ENCODE data around the gene MED16. TPM values are rescaled to one million over a fixed set of nuclear protein-coding genes. Genes with fewer than 3 reads are reported as not detected.
A peak's percentile ranks its signal among the peaks of the same experiment; 100 is the strongest.
"Not testable (repeated sequence)": the region's sequence is repeated elsewhere in the genome, so short reads cannot be mapped to it uniquely, and the experiment has no call there.

Gene MED16
- total RNA-seq, 1 donor from 2014 or later = 46.1 TPM

DNA sequence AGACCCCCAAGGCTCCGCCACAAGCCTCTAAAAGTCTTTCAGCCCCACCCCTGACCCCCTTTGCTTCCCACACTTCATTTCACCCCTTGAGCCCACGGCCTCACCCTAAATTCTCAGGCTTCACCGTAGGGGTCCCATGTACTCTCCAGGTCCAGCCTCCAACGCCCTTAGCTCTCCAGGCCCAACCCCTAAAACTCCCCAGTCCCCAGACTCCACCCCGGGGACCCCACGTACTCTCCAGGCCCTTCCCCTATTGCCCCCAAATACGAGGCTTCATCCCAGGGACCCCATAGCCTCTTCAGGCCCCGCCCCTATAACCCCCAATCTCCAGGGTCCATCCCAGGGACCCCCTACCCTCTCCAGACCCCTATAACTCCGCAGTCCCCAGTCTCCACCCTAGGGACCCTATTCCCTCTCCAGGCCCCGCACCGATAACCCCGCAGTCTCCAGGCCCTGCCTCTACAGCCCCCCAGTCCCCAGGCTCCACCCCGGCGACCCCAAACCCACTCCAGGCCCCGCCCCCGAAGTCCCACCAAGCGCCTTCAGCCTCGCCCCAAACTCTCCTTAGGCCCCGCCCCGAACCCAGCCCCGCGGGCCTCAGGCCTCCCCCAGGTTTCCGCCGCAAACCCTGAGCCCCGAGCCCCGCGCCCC lies 619 bp downstream of the MED16 start:
- Histone ChIP-seq H3K36me3 (peaks cover 41% of the 10 kb centered on the region), H3K9me3 (no peaks in the 10 kb centered on the region), H3K4me3 (peak overlapping the region; percentile 81), H3K27ac (peak overlapping the region; percentile 94), H3K27me3 (ENCODE audit: low read depth) (no peaks in the 10 kb centered on the region), H3K4me1 (peaks cover 12% of the 10 kb centered on the region)
- TF ChIP-seq, protein P1, sequence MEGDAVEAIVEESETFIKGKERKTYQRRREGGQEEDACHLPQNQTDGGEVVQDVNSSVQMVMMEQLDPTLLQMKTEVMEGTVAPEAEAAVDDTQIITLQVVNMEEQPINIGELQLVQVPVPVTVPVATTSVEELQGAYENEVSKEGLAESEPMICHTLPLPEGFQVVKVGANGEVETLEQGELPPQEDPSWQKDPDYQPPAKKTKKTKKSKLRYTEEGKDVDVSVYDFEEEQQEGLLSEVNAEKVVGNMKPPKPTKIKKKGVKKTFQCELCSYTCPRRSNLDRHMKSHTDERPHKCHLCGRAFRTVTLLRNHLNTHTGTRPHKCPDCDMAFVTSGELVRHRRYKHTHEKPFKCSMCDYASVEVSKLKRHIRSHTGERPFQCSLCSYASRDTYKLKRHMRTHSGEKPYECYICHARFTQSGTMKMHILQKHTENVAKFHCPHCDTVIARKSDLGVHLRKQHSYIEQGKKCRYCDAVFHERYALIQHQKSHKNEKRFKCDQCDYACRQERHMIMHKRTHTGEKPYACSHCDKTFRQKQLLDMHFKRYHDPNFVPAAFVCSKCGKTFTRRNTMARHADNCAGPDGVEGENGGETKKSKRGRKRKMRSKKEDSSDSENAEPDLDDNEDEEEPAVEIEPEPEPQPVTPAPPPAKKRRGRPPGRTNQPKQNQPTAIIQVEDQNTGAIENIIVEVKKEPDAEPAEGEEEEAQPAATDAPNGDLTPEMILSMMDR (IDR thresholded peaks at IDR 0.05) = no peak
- ATAC-seq (peak; percentile 14 to 18), DNase-seq (no peak)
- intact Hi-C loops (cut with DNase I) = no loop called here

DNA sequence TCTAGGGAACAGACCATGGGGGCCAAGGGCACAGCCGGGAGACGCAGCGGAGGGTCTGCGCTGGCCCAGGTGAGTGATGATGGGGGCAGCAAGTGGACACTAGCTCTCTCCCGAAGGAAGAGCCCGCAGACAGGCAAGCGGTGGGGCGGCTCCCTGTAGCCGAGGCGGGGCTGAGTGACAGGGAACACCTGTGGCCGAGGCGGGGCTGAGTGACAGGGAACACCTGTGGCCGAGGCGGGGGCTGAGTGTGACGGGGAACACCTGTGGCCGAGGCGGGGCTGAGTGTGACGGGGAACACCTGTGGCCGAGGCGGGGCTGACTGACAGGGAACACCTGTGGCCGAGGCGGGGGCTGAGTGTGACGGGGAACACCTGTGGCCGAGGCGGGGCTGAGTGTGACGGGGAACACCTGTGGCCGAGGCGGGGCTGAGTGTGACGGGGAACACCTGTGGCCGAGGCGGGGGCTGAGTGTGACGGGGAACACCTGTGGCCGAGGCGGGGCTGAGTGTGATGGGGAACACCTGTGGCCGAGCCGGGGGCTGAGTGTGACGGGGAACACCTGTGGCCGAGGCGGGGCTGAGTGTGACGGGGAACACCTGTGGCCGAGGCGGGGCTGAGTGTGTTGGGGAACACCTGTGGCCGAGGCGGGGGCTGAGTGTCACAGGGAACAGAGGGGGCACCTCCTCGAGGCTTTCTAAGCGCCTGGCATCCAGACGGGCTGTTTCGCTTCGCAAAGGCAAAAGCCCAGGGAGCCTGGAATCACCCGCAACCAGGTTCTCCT lies 1.4 kb downstream of the MED16 start:
- ATAC-seq; H3K27me3 ChIP-seq (ENCODE audit: low read depth); H3K9me3 ChIP-seq; intact Hi-C loops (cut with DNase I): not testable (repeated sequence)
- DNase-seq = peak; percentile 74
- peaks cover 41% of the 10 kb centered on the region for H3K36me3 ChIP-seq
- peak overlapping the region; percentile 81 for H3K4me3 ChIP-seq
- peak overlapping the region; percentile 94 for H3K27ac ChIP-seq
- peaks cover 12% of the 10 kb centered on the region for H3K4me1 ChIP-seq

DNA sequence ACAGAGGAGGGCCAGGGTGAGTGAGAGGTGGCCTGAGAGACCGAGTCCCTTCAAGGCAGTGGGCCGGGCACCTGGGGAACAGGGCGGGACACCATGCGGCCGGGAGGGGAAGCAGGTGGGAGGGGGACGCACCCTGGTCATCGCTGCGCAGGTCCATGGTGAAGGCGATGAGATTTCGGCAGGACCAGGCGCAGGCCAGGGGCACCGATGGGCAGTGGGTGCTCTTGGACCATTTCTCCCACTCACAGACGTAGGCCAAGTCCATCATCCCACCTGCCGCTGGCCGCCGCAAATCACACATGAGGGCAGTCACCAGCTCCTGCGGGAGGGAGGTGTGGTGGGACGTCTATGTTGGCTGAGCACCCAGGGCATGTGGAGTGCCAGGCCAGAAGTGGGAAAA lies 2.2 kb downstream of the MED16 start:
- Histone ChIP-seq H3K27ac (no peak overlapping the region), H3K36me3 (peaks cover 48% of the 10 kb centered on the region), H3K27me3 (ENCODE audit: low read depth) (no peaks in the 10 kb centered on the region), H3K4me3 (no peak overlapping the region), H3K9me3 (no peaks in the 10 kb centered on the region), H3K4me1 (peaks cover 12% of the 10 kb centered on the region)
- ATAC-seq (no peak), DNase-seq (no peak)
- intact Hi-C loops (cut with DNase I) = no loop called here
- TF ChIP-seq, protein P1 (IDR thresholded peaks at IDR 0.05) = no peak

DNA sequence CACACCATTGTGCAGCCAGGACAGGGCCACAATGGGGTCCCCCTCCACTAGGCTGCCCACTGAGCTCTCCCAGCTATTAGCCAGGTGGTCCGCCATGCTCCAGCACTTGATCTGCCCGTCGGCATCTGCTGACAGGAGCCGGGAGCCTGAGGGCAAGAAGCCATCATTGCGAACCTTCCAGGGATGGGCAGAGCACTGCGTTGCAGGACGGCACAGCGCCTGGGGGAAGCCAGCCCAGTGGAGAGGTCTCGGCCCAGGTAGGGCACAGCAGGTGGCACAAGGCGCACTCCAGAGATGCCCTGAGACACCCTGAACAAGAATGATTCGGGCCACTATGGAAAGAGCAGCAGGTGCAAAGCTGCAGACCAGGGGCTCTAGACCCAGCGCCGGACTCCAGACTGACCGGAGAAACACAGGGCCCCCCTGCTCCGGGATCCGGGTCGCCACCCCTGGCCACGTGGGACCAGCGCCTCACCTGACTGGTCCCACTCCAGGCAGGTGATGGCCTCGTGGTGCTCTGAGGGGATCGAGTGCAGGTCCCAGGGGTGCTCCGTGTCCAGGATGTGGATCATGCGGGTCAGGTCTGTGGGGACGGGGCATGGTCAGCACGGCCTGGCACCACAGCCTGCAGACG lies 3.2 kb downstream of the MED16 start:
- Histone ChIP-seq H3K4me3 (no peak overlapping the region), H3K4me1 (peaks cover 12% of the 10 kb centered on the region), H3K27ac (no peak overlapping the region), H3K27me3 (ENCODE audit: low read depth) (no peaks in the 10 kb centered on the region), H3K9me3 (no peaks in the 10 kb centered on the region), H3K36me3 (peaks cover 58% of the 10 kb centered on the region)
- TF ChIP-seq, protein P1 (IDR thresholded peaks at IDR 0.05) = no peak
- intact Hi-C loops (cut with DNase I) = no loop called here
- DNase-seq (no peak), ATAC-seq (no peak)

DNA sequence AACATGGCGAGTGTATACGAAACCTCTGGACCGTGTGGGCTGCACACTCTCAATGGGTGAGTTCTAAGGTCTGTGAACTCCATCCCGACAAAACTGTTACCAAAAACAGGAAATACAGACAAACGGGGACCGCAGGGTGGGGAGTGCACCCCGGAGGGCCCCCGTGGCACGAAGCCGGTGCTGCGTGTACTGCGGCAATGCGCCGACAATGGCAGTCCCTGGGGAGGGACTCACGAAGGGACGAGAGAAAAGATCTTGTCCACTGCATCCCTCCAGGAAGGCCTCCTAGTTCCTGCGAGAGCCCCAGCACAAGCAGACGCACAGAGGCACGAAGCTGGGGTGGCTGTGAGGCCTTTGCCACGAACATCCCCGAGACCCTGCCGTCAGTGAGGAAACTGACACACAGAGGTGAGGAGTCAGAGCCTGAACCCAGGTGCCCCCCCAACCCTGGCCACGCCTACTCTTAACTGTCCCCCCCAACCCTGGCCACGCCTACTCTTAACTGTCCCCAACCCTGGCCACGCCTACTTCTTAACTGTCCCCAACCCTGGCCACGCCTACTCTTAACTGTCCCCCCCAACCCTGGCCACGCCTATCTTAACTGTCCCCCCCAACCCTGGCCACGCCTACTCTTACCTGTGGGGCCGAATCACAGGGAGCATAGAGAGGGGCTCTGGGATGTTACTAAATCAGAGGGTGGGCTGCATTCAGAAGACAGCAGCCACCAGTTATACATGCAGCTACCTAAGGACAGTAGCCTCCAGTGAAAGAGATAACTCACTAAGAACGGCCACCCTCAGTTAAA lies 4.2 kb downstream of the MED16 start:
- Histone ChIP-seq H3K4me3 (no peak overlapping the region), H3K27ac (no peak overlapping the region), H3K36me3 (peaks cover 68% of the 10 kb centered on the region), H3K27me3 (ENCODE audit: low read depth) (no peaks in the 10 kb centered on the region), H3K9me3 (no peaks in the 10 kb centered on the region), H3K4me1 (peaks cover 9% of the 10 kb centered on the region)
- ATAC-seq = no peak
- intact Hi-C loops (cut with DNase I) = no loop called here
- TF ChIP-seq, protein P1 (IDR thresholded peaks at IDR 0.05) = no peak
- DNase-seq = no peak
